Measurements from ENCODE around the gene MAPKAPK2. TPM values are rescaled to one million over a fixed set of nuclear protein-coding genes. Genes with fewer than 3 reads are reported as not detected.

MAPKAPK2 gene
- total RNA-seq, 1 donor from 2014 or later = 62.4 TPM

- Mint-ChIP-seq H3K36me3 (ENCODE audit: unreplicated experiment) (no peaks in the 10 kb centered on the region), H3K27me3 (ENCODE audit: unreplicated experiment) (peaks cover 35% of the 10 kb centered on the region), H3K9me3 (ENCODE audit: unreplicated experiment) (no peaks in the 10 kb centered on the region), H3K27ac (ENCODE audit: unreplicated experiment) (no peak overlapping the region), H3K4me3 (ENCODE audit: unreplicated experiment) (no peak overlapping the region), H3K4me1 (ENCODE audit: unreplicated experiment) (no peaks in the 10 kb centered on the region)
- TF ChIP-seq CTCF (IDR thresholded peaks at IDR 0.05) = no peak
- no peak for DNase-seq (ENCODE audit: extremely low spot score, unreplicated experiment)
Measured at GRCh38 chr1:206766251-206766856, 81.6 kb downstream of the MAPKAPK2 start.

GRCh38 chr1:206768472-206769303, 84.0 kb downstream of the MAPKAPK2 start:
- TF ChIP-seq CTCF (IDR thresholded peaks at IDR 0.05) = no peak
- Mint-ChIP-seq H3K9me3 (ENCODE audit: unreplicated experiment) (no peaks in the 10 kb centered on the region), H3K27me3 (ENCODE audit: unreplicated experiment) (peaks cover 42% of the 10 kb centered on the region)

GRCh38 chr1:206769304-206769731, 84.6 kb downstream of the MAPKAPK2 start:
- Mint-ChIP-seq H3K9me3 (ENCODE audit: unreplicated experiment) (no peaks in the 10 kb centered on the region), H3K4me3 (ENCODE audit: unreplicated experiment) (no peak overlapping the region), H3K36me3 (ENCODE audit: unreplicated experiment) (no peaks in the 10 kb centered on the region), H3K4me1 (ENCODE audit: unreplicated experiment) (no peaks in the 10 kb centered on the region), H3K27ac (ENCODE audit: unreplicated experiment) (no peak overlapping the region), H3K27me3 (ENCODE audit: unreplicated experiment) (peaks cover 37% of the 10 kb centered on the region)
- no peak for DNase-seq (ENCODE audit: extremely low spot score, unreplicated experiment)
- TF ChIP-seq CTCF (IDR thresholded peaks at IDR 0.05) = no peak

More at GRCh38 chr1:206768472-206769303, 84.0 kb downstream of the MAPKAPK2 start:
- no peak overlapping the region for H3K4me3 Mint-ChIP-seq (ENCODE audit: unreplicated experiment)
- no peaks in the 10 kb centered on the region for H3K4me1 Mint-ChIP-seq (ENCODE audit: unreplicated experiment)
- no peaks in the 10 kb centered on the region for H3K36me3 Mint-ChIP-seq (ENCODE audit: unreplicated experiment)
- no peak overlapping the region for H3K27ac Mint-ChIP-seq (ENCODE audit: unreplicated experiment)
- no peak for DNase-seq (ENCODE audit: extremely low spot score, unreplicated experiment)

- H3K27ac Mint-ChIP-seq (ENCODE audit: unreplicated experiment) = no peak within 1 kb of the TSS
- no peak for DNase-seq (ENCODE audit: extremely low spot score, unreplicated experiment)
- H3K4me1 Mint-ChIP-seq (ENCODE audit: unreplicated experiment) = no peaks in the 10 kb centered on the region
- no peak within 1 kb of the TSS for H3K4me3 Mint-ChIP-seq (ENCODE audit: unreplicated experiment)
- peaks cover 33% of the 10 kb centered on the region for H3K27me3 Mint-ChIP-seq (ENCODE audit: unreplicated experiment)
- H3K9me3 Mint-ChIP-seq (ENCODE audit: unreplicated experiment) = no peaks in the 10 kb centered on the region
- no peaks in the 10 kb centered on the region for H3K36me3 Mint-ChIP-seq (ENCODE audit: unreplicated experiment)
- TF ChIP-seq CTCF (IDR thresholded peaks at IDR 0.05) = no peak
Measured at GRCh38 chr1:206770531-206771337, 86.0 kb downstream of the MAPKAPK2 start, which contains the start of gene IL19. Gene IL19, plus strand, starts transcription at chr1:206770773. Its CDS starts 65,890 bp downstream, at chr1:206836663.
